HG03520 (cell line): Measurements from ENCODE around the gene ZNF385A.

Experiments used
- ATAC-seq: cut with Tn5 transposase; IDR thresholded peaks from one replicate; pipeline ENCODE4 v1.9.1; 2021; ENCODE audit warnings: mild to moderate bottlenecking, moderate library complexity; ENCODE audit not compliant: unreplicated experiment

The ZNF385A gene

DNA sequence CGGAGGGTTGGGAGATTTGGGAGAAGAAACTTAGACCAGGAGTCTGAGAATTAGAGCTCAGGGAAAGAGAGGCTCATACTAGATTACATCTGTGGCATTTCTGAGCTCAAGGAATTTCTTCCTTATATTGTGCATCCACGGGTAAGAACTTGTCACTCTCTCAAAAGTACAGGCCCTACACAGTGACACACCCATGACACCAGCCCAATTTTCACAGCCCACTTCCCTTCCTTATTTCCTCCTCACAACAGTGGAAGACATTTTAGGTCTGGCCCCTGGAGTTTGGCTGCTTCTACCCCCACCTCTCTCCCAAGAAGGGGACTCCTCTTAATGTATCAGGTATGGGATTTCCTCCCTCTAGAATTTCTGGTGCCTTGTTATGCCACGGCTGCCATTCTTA, 9.2 kb upstream of the ZNF385A start:
- ATAC-seq: no peak

DNA sequence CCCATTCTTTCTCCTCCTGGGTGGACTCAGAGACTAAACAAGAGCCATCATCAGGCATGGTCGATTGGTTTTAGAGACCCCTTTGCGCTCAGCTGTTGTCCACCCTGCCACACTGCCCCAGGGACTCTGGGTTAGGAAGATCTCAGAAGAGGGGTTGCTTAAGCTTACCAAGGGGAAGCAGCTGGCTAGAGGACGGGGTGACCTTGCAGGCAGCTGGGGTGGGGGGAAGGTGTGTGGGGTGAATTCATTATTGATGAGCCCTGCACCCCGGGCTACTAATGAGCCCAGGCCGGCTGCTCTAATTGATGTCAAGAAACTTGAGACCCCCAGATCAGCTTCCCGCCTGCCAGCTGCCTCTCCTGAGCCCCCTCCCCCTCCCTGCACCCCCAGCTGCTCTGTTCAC, 8.7 kb upstream of the ZNF385A start:
- no peak for ATAC-seq

DNA sequence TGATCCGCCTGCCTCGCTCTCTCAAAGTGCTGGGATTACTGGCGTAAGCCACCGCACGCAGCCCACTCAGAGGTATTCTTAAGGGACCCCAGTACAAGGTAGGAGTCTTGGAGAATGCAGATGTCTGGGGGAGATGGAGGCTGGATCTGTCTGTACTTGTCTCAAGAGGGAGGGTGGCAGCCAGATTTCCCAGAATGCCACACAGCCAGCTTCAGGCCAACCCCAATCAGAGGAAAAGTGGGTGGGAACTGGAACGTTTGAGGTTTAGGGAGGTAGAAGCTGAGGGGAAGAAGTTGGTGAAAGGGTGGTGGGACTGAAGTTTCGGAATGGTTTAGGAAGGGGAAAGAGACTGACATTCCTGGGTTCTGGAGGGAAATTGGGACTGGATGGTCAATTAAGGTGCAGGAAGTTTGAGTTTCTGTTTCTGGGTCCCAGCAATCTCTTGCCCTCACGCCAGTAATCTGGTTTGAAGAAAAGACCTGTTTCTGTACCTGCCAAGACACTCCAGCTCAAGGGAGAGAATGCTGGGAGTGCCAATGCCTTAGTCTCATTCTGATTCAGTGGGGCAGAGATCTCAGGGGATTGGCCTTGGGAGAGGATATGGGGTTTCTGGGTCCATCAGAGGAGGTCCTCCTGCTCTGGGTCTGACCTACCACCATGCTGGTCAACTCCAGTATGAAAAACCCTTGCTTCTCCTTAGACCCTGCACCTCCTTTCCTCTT, 8.1 kb upstream of the ZNF385A start:
- ATAC-seq: no peak

DNA sequence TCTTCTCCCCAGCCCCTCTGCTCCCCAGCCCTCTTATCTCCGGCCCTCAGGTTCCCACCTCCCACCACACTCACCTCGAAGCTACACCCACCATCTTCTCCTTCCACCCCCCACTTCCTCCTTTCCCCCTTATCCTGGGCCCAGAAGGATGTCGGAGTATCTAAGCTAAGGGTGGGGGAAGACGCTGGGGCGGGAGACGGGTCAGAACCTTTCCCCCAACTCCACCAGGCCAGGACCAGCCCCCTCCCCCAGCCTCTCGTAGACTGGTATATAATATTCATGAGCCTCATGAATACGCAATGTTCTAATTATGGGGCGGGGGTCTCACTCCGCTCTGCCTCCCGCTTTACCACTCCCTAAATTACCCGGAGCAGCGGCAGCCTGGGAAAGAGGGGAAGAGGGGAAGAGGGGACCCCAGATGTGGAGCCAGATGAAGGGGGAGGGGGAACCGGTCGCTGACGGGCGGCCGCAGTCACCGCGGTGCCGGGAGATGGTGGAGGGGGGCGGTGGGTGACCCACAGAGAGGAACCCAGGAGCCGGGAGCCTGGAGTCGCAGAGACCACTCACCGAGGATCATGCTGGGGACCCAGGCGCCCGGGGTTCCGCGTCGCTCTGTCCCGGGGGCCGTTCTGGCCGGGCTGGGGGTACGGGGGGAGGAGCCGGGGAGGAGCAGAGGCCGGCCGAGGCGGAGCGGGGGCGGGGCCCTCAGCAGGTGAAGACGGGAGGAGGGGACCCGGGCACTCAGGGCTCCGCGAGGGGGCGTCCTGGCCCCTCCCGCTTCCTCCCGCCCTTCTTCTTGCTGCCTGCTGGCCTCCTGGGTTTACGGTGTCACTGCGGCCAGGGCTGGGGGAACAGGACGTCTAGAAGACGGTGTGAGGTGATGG, 6.4 kb upstream of the ZNF385A start:
- no peak for ATAC-seq

DNA sequence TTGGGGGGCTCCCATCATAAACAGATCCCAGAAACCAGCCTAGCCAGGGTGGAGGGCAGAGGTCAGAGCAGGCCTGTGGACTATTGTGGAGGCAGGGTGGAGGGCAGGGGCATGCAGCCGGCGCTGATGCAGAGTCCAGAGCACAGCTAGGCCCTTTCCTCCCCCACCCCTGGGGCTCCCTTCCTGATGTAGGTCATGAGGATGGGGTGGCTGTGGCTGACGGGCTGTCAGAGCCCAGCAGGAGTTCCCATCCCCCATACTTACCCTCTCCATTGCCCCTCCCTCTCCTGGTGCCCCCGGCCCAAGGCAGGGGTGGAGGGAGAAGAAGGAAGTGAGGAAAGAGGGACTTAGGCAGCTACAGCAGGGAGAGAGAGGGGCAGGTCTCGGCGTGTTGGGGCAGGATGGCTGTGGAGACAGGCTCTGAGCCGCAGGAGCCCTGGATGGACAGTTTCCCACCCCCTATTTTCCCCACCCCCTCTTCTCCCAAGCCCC, 5.7 kb upstream of the ZNF385A start:
- ATAC-seq: no peak

DNA sequence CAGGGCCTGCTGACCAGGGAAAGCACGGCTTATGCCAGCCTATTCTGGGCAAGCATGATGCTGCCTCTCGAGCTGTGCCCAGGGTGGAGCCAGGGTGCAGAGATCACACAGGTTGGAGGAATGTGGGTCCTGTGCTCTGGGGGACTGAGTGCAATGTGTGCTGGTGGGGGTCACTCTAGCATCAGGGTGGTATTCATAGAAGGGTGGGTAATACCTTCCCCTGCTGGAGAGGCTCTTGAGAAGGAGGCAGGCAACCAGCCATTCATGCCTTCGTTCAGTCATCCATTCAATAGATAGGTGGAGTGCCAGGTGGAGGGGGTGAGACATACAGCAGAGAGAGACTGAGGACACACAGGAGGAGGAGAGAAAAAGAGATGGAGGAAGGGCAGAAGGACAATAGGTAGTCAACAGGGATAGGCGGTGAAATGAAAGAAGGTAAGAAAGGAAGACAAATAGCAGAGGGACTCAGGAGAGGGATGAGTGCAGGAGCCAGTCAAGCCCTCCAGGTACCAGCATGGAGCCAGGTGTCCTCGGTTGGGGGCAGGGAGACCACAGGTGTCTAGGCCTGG, 5.2 kb upstream of the ZNF385A start:
- no peak for ATAC-seq

DNA sequence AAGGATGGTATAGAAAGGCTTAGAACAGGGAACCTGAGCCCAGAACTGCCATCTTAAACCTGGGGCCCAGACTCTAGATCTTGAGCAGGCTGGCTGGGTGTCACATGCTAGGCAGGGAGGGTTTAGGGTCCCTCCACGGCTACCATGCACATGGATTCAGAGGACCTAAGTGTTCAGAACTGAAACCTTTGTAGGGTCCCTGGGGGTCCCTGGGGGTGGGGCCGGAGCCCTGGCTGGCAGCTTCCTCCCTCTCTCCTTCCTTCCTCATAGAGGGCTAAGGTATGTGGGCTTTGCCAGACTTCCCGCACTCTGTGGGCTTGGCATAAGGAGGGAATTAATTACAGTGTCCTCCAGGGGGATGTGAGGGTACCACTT, 4.6 kb upstream of the ZNF385A start:
- ATAC-seq: no peak

DNA sequence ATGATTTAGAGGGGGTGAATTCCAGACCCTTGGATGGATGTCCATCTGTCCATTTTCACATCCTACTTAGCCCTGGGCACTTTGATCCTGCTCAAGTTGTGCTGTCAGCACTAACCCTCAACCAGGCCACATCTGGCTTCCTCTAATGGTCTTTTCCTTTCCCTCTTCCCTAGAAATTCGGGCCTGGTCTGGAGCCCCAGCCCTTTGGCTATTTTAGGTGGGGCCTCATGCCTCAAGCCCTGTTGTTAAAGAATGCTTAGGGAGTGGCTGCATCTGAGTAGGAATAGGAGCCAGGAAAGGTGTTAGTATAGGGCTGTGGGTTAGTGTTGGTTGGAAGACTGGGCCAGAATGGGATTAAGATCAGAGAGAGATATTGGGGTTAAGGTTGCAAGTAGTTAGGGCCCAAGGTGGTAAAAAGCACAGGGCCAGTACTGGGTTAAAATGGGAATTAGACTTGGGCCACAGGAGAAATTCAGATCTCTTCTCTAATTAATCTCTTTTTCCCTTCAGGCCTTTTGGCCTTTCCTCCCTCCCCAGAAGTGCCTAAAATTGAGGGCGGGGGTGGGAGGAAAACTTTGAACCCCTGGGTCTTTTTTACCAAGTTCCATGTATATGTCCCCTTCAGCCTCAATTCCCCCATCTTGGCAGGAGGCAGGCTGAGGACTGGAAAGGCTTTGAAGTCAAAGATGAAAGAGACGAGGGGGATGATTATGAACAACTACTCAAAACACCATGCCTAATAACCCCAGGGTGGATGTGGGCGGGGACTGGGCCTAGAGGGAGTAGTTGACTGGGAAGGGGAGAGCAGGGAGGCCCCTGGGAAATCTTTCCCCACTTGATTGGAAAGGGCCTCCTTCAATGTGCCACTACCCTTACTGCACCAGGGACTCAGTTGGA, 4.0 kb upstream of the ZNF385A start:
- ATAC-seq: no peak

DNA sequence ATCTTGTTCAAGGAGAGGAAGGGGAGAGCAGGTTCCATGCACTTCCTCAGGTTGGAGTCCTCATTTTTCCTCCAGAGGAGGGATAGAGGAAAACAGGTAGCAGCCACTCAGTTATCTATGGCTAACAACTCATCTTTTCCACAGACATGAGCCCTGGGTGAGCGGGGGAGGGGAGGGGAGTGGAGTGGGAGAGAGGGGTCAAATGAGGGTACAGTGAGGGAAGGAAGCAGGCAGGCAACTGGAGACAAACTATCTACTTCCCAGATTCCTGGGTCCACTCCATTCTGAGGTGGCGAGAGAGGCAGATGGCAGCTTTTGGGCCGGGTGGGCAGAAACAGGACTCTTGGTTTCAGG, 2.6 kb upstream of the ZNF385A start:
- ATAC-seq: no peak

DNA sequence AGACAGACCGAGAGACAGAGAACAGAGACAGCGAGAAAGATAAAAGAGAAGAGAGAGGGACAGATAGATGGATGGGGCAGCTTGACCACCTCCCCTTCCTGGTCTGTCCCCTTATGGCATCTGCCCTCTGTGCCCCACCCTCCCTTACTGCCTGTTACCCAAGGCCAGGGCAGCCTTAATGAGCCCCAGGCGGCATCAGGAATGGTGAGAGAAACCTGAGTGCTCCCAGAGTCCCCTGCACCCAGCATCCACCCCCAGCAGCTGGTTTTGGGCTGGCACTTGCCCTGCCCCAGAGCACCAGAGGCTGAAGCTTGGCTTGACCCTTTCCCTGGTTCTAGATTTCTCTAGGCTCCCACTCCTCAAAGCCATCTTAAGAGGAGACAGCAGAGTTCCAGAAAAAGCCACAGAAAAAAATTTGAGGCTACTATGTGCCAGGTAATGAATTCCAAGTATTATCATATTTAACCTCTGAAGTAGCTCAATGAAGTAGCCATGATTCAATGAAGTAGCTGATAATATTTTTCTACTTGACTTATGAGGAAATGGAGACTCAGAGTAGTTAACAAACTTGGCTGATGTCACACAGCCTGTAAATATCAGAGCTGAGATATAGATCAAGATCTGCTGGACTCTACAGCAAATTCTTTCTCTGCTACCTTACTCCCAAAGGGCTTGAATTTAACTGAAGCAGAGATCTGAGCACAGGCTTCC, 2.0 kb upstream of the ZNF385A start:
- ATAC-seq: no peak

DNA sequence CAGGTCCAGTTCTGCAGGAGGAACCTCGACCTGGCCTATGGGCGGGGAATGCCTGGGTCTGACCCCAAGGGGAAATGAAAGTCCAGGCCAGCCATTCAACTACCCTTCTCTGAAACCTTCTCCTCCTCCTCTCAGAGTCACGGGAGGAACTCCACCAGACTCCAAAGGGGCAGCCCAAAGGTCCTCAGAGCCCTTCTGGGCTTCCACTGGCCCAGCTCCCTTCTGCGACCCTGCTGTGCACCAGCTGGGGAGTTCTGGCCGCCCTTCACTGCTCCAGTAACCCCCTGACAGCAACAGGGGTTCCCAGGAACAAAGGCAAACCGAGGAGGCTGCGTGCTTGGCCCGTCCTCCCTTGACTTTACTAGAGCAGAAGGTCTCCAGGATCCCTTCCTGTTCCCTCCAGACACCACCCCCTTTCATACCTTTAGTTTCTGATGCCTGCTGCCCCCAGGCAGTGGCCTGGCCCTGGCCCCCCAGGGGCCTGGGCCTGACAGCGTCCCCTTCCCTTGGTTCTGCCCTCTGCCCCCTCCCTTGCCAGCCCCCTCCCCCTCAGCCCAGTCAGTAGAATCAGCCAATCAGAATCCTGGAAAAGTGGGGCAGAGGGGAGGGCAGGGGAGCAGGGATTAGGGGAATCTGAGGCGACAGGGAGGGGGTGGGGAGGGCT, 850 bp upstream of the ZNF385A start:
- ATAC-seq: no peak

DNA sequence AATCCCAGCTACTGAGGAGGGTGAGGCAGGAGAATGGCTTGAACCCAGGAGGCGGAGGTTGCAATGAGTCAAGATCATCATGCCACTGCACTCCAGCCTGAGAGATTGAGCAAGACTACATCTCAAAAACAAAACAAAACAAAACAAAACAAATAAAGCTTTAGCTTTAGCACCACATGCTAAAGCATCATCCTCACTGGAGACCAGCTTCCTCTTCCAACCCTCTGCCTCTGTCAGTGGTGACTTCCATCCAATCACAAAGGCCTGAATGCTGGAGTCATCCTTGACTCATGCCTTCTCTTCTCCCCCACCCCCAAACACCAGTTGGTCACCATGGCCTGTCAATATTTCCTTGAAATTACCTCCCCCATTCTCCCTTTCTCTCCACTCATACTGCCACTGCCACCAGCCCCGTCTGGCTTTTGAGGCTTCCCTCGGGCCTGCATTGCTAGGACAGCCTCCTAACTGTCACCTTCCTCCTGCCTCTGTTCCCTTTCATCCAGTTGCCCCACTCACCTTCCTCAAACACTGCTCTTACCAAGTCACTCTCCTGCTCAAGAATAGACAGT, 1.4 kb downstream of the ZNF385A start:
- no peak for ATAC-seq

DNA sequence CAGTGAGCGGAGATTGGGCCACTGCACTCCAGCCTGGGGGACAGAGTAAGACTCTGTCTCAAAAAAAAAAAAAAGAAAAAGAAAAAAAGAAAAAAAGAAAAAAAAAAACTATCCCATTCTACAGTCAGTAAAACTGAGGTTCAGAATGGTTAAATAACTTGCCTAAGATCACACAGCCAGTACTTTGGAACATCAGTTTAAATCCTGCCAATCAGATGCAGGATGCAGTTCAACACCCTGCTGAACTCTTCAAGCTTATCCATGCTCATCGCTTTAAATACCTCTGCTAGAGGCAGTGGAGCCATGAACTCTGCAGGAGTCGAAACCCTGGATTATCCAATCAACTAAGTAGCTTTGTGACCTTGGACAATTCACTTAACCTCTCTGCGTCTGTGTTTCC, 3.4 kb downstream of the ZNF385A start:
- no peak for ATAC-seq

DNA sequence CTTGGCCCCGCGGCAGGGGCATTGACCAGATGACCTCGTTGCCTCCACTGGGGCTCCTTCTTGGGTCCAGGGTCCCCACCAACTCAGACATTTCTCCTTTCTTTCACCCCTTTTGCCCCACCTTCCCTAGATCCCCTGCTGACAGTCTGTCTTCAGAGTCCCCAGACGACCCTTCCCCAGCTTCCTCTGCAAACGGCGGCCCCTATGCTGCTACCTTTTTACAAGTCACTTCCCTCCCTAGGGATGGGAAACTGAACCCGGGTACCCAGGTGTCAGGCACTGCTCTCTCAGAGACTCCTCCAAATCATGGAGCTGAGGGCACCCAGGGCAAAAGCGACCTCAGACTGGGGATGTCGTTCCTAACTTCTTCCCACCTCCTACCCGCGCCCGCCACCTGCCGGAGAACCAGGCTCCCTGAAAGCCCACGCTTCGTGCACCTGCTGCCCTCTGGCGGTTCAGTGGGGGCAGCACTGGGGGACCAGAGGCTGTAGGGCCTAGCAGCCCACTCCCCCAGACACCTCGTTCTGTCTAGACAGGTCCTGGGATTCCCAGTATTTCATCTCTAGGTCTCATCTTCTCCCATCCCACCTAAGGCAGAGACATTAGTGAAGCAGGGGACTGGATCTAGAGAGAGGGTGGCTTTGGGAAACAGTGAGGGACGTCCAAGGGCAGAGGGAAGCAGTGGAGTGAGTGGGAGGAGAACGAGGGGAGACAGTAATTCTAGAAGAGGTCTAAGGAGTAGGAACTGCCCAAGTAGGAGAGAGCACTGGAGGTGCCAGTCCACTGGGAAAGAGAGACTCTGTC, 4.9 kb downstream of the ZNF385A start:
- peak; percentile 74 for ATAC-seq

DNA sequence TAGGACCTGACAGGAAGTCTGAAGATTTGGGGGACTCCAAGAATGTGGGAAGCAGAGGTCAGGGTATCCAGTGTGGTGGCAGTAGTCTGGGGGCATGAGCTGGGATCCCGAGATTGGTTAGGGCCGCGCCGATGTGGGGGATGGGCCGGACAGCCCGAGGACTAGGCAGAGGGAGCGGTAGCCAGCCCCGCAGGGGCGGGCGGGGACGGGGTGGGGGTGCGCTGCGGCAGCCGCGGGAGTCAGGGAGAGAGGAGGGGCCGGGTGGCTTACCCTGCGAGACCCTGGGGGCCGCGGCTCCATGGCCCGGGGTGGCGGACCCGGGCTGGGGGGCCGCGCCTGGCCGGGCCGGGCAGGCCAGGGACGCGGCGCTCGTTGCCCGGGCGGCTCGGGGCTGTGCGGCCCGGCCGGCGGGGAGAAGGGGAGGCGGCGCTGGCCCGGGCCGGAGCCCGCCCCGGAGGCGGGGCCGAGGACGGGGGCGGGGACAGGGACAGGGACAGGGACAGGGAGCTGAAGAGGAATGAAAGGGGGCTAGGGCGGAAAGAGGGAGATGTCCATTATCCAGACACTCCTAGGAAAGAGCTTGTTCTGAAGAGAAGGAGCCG, 5.6 kb downstream of the ZNF385A start:
- no peak for ATAC-seq

DNA sequence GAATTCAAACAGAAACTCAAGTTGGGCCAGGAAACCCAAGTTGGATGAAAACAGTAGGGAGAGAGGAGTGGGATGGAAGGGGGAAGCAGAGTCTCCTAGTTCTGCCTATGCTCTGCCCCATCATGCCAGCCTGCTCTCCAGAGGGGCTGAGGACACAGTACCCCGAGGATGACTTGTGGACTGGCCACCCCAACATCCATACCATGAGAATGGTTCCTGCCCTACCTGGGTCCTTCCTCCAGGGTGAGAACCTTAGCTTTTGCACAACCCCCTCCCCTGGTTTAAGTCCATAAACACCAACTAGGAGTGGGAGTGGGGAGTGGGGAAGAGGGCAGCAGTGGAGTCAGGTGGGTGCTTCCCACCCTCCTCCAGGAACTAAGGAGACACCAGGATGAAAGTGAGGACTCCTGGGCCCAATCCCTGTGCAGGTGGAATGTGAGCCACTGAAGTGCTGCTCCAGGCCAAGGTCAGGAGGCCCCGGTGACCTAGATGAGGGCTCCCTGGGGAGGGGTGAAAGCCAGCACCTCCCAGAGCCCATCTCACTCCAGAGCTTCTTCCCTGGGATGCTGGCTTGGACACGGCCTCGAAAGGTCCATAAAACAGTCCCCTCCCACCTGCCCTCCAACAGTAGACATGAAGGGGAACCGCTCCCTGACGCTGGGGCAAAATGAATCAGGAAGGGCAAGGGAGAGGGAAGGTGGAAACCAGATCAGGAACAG, 6.6 kb downstream of the ZNF385A start:
- no peak for ATAC-seq

DNA sequence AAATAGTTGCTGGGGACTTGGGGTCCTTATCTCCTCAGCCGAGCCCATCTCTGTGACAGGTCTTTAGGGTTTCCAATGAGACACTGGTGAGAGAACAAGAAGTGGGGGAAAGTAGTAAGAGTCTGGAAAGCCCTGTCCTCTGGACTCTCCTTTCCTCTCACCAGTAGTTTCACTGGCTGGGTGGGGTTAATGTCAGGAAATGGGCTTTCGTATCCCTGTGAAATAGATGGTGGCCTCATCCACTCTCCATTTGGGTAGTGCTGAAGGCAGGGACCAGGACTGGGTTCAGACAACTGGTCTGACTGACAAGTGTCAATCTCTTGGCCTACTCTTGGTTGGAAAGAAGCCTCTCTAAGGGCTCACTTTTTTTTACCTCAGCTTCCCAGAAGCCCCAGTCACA, 7.5 kb downstream of the ZNF385A start:
- ATAC-seq: no peak

DNA sequence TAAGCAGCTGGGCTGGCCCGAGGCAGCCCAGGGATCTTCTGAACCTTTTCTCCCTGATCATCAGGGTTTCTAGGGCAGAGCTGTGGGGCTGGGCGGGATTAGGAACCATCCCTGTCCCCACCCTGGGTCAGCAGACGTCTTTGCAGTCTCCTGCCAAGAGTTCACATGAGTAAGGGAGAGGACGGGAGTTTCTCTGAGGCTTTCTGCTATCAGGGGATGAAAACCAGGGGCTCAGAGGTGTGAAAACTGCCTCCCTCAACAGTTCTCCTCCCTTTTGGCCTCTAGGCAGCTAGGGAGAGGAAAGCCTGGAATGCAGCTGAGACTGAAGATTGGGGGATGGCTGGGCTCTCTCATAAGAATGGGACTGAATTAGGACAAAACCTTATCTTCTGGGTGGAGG, 7.9 kb downstream of the ZNF385A start:
- ATAC-seq: no peak
